Activated CD8-positive, alpha-beta memory T cell treated with anti-CD3 and anti-CD28 coated beads, Interleukin-2, amount 10 ng/mL, durations not matched to agents 7 days and 5 days (primary cell): ENCODE results near the gene SLC35B4. TPM values are rescaled to one million over a fixed set of nuclear protein-coding genes. Genes with fewer than 3 reads are reported as not detected.
"Not testable (repeated sequence)": the region's sequence is repeated elsewhere in the genome, so short reads cannot be mapped to it uniquely, and the experiment has no call there.

ENCODE experiments used
- ATAC-seq: fragments of 150-1000 bp; cut with Tn5 transposase; one replicate; pipeline ENCODE4 v1.10.0; 2021; ENCODE audit warnings: moderate library complexity
- CTCF ChIA-PET: fragments of 350-600 bp; sonication (Branson Sonifier 250); formaldehyde crosslinking; loops from one replicate; lab custom pipeline; 2021; ENCODE audit warnings: antibody characterized with exemption; lab: Charles Lee
- DNase-seq: peaks from one replicate; pipeline ENCODE4 v3.0.0-alpha.2; 2020
- H3K27ac Mint-ChIP-seq: one replicate; pipeline ENCODE4 v1.8.0; 2021; ENCODE audit warnings: mild to moderate bottlenecking, mixed read lengths
- H3K27me3 Mint-ChIP-seq: one replicate; pipeline ENCODE4 v1.8.0; 2021; ENCODE audit warnings: mixed read lengths
- H3K36me3 Mint-ChIP-seq: one replicate; pipeline ENCODE4 v1.8.0; 2021; ENCODE audit warnings: mild to moderate bottlenecking, mixed read lengths
- H3K4me1 Mint-ChIP-seq: one replicate; pipeline ENCODE4 v1.8.0; 2021; ENCODE audit warnings: mixed read lengths
- H3K4me3 Mint-ChIP-seq: one replicate; pipeline ENCODE4 v1.8.0; 2021; ENCODE audit warnings: mild to moderate bottlenecking, moderate library complexity, mixed read lengths
- H3K9me3 Mint-ChIP-seq: one replicate; pipeline ENCODE4 v1.8.0; 2022; ENCODE audit warnings: low read depth, mixed read lengths
- total RNA-seq, 2 experiments: library from RNA; stranded (reverse); gene quantifications; one replicate each; pipeline ENCODE4 v1.2.3, GENCODE V29; 2021

SLC35B4 gene
- total RNA-seq, 2 experiments from 2014 or later: 16.1 to 18.0 TPM

DNA sequence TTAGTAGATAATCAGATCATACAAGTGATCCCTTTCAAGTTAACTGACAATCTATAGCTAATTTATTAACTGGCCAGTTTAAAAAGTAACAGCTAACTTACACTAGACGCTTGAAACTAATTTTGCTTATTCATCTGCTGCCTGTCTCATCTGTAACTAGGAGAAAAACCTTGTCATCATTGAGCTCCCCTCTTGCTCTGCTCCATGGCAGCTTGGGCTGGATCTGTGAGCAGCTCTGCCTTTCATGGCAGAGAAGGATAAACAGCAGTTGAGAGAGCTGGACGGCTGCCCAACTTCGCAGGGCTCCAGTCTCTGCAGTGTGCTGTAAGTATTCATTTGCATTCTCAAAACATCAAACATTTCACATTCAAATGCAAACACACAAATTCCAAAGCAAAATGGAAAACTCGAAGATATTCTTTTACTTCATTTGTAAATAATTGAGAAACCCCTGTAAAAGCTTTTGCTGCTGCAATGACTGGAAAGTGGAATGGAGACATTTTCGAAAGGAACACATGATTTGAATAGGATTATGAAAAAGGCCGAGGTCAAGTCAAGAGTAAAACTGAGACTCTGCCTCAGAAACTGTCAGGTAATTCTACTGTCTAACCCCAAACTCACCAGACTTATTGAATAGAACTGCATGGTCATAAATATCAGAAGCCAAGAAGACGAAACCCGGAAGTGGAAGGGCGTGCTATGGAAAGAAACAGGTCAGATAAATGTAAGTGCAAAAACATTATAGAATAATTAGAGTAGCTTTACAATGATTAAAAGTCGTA is 17.6 kb downstream of the SLC35B4 start:
- no peaks in the 10 kb centered on the region for H3K9me3 Mint-ChIP-seq
- H3K4me1 Mint-ChIP-seq: no peaks in the 10 kb centered on the region
- peaks cover 27% of the 10 kb centered on the region for H3K36me3 Mint-ChIP-seq
- no peak overlapping the region for H3K27ac Mint-ChIP-seq
- CTCF ChIA-PET: no interaction called here
- DNase-seq: no peak
- H3K4me3 Mint-ChIP-seq: no peak overlapping the region
- no peaks in the 10 kb centered on the region for H3K27me3 Mint-ChIP-seq
- no peak for ATAC-seq

DNA sequence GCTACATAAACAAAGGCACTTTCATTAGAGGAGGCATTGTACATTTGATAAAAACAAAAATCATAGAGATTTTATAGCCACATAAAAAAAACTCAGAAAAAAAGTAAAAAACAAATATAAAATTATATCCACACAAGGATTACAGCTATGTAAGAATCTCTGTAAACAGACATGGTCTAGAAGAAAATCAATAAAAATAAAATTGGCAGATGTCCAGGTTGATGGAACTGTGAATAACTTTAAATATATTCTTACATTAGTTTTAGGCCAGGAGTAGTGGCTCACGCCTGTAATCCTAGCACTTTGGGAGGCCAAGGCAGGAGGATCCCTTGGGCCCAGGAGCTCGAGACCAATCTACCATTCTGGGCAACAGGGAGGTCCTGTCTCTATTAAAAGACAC is 19.2 kb downstream of the SLC35B4 start:
- Mint-ChIP-seq H3K4me3 (no peak overlapping the region), H3K27me3 (no peaks in the 10 kb centered on the region), H3K36me3 (peaks cover 30% of the 10 kb centered on the region), H3K4me1 (no peaks in the 10 kb centered on the region), H3K27ac (no peak overlapping the region), H3K9me3 (no peaks in the 10 kb centered on the region)
- no peak for DNase-seq
- ATAC-seq: no peak
- CTCF ChIA-PET: no interaction called here

DNA sequence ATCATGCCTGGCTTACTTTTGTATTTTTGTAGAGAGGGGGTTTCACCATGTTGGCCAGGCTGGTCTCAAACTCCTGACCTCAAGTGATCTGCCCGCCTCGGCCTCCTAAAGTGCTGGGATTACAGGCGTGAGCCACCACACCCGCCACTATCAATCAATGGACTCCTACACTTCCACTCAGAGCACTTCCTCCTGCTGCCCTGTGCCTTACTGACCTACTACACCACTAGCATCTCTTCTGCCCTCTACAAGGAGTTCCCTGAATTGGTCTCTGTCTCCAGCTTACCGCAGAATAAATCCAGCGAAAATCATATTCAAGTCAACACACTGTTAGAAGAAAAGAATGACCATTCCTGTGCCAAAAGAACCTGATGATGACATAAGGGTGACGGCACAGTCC is 20.7 kb downstream of the SLC35B4 start:
- H3K4me3 Mint-ChIP-seq, H3K4me1 Mint-ChIP-seq, CTCF ChIA-PET: not testable (repeated sequence)

DNA sequence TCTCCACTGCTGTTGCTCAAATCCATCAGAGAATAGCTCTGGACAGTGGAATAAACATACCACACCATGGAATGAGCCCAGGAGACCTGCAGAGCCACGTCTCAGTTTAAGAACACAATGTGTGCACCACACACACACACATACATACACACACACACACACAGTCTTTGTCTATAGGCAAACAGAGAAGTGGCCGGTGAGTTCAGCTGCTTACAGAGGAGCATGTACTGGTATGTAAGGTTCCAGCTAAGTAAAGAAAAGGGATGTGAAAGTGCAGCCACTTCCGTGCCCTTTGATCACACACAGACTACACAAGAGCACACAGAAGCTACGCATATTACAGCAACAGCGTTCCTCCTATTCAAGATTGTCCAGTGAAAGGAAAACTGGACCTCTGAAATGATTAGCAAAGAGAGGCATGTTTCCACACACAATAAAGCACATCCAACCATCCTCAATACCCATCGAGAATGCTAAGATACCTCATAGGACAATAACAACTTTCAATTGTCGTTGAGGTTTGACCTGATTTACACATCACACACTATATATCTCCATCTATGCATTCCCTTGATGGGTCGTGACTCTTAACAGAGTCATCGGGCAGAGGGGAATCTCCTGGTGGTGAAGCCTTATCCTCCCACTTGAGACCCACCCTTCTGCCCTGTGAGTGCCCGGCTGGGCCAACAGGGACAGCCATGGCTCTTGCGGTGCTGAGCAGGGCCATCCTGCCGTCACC is 23.6 kb downstream of the SLC35B4 start:
- Mint-ChIP-seq H3K4me1 (no peaks in the 10 kb centered on the region), H3K36me3 (peaks cover 24% of the 10 kb centered on the region), H3K27me3 (no peaks in the 10 kb centered on the region), H3K4me3 (no peak overlapping the region), H3K9me3 (no peaks in the 10 kb centered on the region), H3K27ac (no peak overlapping the region)
- no peak for DNase-seq
- CTCF ChIA-PET: no interaction called here
- ATAC-seq: no peak

More for the DNA sequence above, 20.7 kb downstream of the SLC35B4 start:
- ATAC-seq, H3K9me3 Mint-ChIP-seq, H3K27ac Mint-ChIP-seq, DNase-seq, H3K27me3 Mint-ChIP-seq: not testable (repeated sequence)
- peaks cover 29% of the 10 kb centered on the region for H3K36me3 Mint-ChIP-seq

DNA sequence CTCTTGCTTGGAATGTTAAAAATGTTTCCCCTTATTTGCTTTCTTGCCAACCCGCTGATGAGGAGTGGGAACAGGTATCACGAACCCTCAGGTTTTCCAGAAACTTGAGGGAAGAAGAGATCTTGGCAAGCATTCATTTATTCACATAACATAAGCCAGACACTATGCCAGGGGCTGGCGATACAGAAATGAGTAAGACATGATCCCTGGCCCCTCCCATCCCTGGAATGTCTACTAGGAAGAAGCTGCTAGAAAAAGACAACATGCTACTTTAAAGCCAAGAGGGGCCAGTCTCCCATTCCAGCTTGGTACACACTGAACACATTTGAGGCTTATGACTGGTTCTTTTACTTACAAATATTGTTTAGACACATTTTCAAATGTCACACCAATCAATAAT is 26.4 kb downstream of the SLC35B4 start:
- H3K4me3 Mint-ChIP-seq: no peak overlapping the region
- peaks cover 16% of the 10 kb centered on the region for H3K36me3 Mint-ChIP-seq
- H3K4me1 Mint-ChIP-seq: no peaks in the 10 kb centered on the region
- no peak overlapping the region for H3K27ac Mint-ChIP-seq
- H3K9me3 Mint-ChIP-seq: no peaks in the 10 kb centered on the region
- no peaks in the 10 kb centered on the region for H3K27me3 Mint-ChIP-seq
- ATAC-seq (no peak), DNase-seq (no peak)
- CTCF ChIA-PET: no interaction called here

DNA sequence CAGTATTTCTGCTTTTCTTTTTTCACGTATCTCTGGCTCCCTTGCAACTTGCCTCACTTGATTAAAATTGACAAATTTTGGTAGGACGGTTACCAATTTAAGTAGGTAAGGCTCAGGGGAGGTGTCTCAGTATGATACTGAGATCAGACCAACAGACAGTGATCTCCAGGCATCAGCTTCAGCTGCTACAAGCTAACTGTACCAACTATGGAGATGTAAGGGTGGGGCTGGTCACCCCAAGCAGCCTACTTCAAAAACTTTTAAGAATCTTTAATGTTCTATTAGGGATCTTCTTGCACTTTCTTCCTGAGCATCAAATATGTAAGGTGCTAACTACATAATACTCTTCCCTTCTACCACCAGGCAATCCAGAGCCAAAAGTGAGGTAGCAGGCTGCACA is 26.9 kb downstream of the SLC35B4 start:
- DNase-seq (no peak), ATAC-seq (no peak)
- Mint-ChIP-seq H3K36me3 (peaks cover 13% of the 10 kb centered on the region), H3K9me3 (no peaks in the 10 kb centered on the region), H3K27ac (no peak overlapping the region), H3K27me3 (no peaks in the 10 kb centered on the region), H3K4me1 (no peaks in the 10 kb centered on the region), H3K4me3 (no peak overlapping the region)
- CTCF ChIA-PET: no interaction called here

DNA sequence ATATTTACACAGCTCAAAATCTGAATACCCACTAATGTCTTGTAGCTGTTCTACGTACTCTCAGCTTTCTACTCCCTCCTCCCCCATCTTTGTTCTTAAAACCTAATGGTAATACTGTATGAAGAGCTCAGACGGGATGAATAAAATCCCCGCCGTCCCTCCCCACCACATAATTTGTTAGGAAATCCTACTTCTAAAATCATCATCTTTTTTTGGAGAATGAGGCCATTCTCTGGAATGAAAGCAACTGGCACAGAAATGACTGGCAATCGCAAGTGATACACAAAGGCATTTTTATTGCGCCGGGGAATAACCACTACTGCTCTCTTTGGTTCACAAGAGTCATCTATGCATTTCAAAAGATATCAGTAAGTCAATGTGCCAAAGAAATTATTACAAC is 27.3 kb downstream of the SLC35B4 start:
- H3K4me1 Mint-ChIP-seq: no peaks in the 10 kb centered on the region
- DNase-seq (no peak), ATAC-seq (no peak)
- peaks cover 10% of the 10 kb centered on the region for H3K36me3 Mint-ChIP-seq
- H3K4me3 Mint-ChIP-seq: no peak overlapping the region
- CTCF ChIA-PET: no interaction called here
- no peaks in the 10 kb centered on the region for H3K27me3 Mint-ChIP-seq
- H3K27ac Mint-ChIP-seq: no peak overlapping the region
- H3K9me3 Mint-ChIP-seq: no peaks in the 10 kb centered on the region

DNA sequence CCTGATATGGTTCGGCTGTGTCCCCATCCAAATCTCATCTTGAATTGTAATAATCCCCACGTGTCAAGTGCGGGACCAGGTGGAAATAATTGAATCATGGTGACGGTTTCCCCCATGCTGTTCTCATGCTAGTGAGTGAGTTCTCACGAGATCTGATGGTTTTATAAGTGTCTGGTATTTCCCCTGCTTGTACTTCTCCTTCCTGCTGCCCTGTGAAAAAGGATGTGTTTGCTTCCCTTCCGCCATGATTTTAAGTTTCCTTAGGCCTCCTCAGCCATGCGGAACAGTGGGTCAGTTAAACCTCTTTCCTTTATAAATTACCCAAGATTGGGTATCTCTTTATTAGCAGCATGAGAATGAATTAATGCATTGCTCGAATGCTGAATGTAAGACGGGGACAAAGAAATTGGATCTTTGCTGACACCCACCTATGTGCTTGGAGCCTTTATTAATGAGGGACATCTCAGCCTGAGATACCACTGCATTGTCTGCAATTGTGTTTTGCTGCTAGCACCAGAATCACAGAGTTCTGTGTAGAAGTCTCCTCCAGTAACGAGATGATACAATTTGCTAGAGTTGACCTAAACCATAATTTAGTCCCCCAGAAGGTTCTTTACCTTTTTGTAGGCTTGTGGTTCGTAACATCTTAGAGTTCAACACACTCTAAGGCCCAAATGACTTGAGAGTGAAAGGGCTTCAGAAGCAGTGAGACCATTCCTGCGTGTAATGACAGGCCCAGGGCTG is 28.6 kb downstream of the SLC35B4 start:
- ATAC-seq: no peak
- H3K27me3 Mint-ChIP-seq: no peaks in the 10 kb centered on the region
- DNase-seq: no peak
- peaks cover 4% of the 10 kb centered on the region for H3K36me3 Mint-ChIP-seq
- H3K4me1 Mint-ChIP-seq: no peaks in the 10 kb centered on the region
- no peak overlapping the region for H3K4me3 Mint-ChIP-seq
- CTCF ChIA-PET: no interaction called here
- no peaks in the 10 kb centered on the region for H3K9me3 Mint-ChIP-seq
- no peak overlapping the region for H3K27ac Mint-ChIP-seq

DNA sequence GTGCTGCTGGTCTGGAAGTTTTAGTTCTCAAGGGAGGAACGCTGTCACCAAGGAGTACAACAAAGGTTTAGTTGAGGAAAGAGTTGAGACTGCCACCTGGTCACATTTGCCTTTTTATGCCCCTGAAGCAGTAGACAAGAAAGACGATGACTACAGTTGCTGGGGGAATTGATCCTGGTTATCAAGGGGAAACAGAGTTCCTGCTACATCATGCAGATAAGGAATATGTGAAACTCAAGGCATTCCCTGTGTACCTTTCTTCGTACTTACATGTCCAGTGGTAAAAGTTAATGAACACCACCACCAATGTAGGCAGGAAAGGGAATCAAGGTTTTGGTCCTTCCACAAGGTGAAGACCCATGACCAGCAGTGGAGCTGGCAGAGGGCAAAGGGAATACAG is 31.8 kb downstream of the SLC35B4 start:
- Mint-ChIP-seq H3K27me3 (peaks cover 9% of the 10 kb centered on the region), H3K9me3 (no peaks in the 10 kb centered on the region), H3K4me1 (no peaks in the 10 kb centered on the region), H3K36me3 (no peaks in the 10 kb centered on the region), H3K4me3 (no peak overlapping the region), H3K27ac (no peak overlapping the region)
- ATAC-seq (no peak), DNase-seq (no peak)
- CTCF ChIA-PET: no interaction called here

DNA sequence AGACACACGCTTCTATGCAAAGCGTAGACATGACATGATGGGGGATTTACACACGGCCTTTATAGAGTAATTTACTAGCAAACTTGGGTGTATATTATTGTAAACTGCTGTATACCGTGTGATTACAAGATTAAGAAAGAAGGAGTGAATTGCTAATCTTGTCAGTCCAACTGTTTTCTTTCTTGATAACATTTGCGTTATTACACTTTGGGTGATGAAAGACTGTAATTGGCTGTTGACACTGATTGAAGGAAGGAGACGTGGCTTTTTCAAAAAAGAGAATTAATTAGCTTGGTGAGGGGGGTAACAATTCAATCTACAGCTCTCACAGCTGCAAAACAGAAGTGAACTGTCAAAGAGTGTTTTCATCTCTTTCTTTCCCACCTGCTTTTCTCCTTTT is 32.7 kb downstream of the SLC35B4 start:
- CTCF ChIA-PET: no interaction called here
- ATAC-seq (no peak), DNase-seq (no peak)
- Mint-ChIP-seq H3K4me3 (no peak overlapping the region), H3K27me3 (peaks cover 11% of the 10 kb centered on the region), H3K27ac (no peak overlapping the region), H3K36me3 (no peaks in the 10 kb centered on the region), H3K9me3 (no peaks in the 10 kb centered on the region), H3K4me1 (no peaks in the 10 kb centered on the region)

DNA sequence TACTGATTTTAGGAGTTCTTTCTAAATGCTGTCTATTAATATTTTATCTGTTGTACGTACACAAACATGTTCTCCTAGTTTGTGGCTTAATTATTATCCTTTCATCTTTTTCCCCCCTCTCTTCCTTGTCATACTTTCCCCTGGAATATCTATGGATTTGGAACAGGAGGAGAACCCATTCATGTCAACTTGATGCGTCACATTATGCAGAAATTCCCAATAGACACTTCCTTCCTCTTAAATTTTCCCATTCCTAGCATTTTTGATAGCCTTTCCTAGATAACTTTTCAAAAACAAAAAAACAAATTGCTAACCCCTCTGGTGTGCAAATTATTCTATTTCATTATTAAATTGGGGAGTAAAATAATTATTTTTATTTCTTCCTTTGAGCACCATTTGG is 36.2 kb downstream of the SLC35B4 start:
- no peaks in the 10 kb centered on the region for H3K4me1 Mint-ChIP-seq
- no peaks in the 10 kb centered on the region for H3K36me3 Mint-ChIP-seq
- H3K4me3 Mint-ChIP-seq: no peak overlapping the region
- CTCF ChIA-PET: no interaction called here
- H3K27ac Mint-ChIP-seq: no peak overlapping the region
- peaks cover 22% of the 10 kb centered on the region for H3K27me3 Mint-ChIP-seq
- DNase-seq (no peak), ATAC-seq (no peak)
- no peaks in the 10 kb centered on the region for H3K9me3 Mint-ChIP-seq

DNA sequence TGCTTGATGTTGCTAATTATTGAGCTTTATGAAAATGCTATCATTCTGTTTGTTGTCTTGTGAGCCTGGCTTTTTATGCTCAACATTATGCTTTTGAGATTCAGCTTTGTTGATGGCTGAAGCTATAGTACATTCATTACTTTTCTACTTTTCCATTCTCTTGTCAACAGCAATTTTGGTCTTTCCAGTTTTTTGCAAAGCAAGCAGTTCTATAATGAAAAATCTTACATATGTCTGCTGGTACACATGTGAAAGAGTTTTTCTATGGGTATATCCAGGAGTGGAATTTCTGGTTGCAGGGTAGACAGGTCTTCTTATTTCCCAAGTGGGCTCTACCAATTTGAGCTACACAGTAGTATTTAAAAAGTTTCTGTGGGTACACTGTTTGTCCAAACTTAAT is 36.8 kb downstream of the SLC35B4 start:
- Mint-ChIP-seq H3K4me3 (no peak overlapping the region), H3K9me3 (no peaks in the 10 kb centered on the region), H3K27ac (no peak overlapping the region), H3K4me1 (no peaks in the 10 kb centered on the region), H3K36me3 (no peaks in the 10 kb centered on the region), H3K27me3 (peaks cover 26% of the 10 kb centered on the region)
- DNase-seq: no peak
- ATAC-seq: no peak
- CTCF ChIA-PET: no interaction called here

DNA sequence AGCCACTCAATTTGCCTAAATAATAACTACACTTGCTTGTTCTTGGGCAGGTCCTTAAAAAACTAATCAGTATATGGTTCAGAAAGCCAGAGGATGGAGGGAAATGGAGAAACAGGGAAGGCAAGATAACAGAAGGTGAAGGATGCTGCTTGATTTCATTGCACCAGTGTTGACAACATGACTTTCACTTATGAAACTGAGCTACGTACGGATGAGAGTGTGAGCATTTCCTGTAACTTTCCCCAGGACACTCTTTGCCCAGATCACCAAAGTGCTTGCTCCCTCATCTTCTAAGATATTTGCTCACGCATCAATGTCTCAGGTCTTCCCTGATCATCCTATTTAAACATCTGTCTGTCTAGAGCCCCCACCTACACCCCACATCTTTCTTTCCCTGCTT is 37.4 kb downstream of the SLC35B4 start:
- H3K4me3 Mint-ChIP-seq: no peak overlapping the region
- H3K4me1 Mint-ChIP-seq: no peaks in the 10 kb centered on the region
- ATAC-seq: no peak
- no peaks in the 10 kb centered on the region for H3K9me3 Mint-ChIP-seq
- no peak for DNase-seq
- H3K36me3 Mint-ChIP-seq: no peaks in the 10 kb centered on the region
- no peak overlapping the region for H3K27ac Mint-ChIP-seq
- H3K27me3 Mint-ChIP-seq: peaks cover 27% of the 10 kb centered on the region
- CTCF ChIA-PET: no interaction called here
